ENCODE results near the gene ERMAP. TPM values are rescaled to one million over a fixed set of nuclear protein-coding genes. Genes with fewer than 3 reads are reported as not detected.

The ERMAP gene
- total and polyA plus RNA-seq, 2 of the 8 experiments (the other 6 are each of a cell fraction or from before 2014, with no cell fraction given) = 2.5 to 3.9 TPM

- no peak overlapping the region for H2BK5ac ChIP-seq (ENCODE audit: low read depth, low read length)
- H3K4ac ChIP-seq (replicated peaks; ENCODE audit: insufficient read length, low read depth, low read length) = no peak overlapping the region
- no peak overlapping the region for H3K4me2 ChIP-seq (ENCODE audit: insufficient read depth in 1 of 2, low read depth in 2 of 2, low read length in 2 of 2)
- H3K9ac ChIP-seq (replicated peaks in 1 of 4; ENCODE audit: extremely low read depth in 1 of 4, low read depth in 3 of 4, low read length in 3 of 4) = no peak overlapping the region
- no peaks in the 10 kb centered on the region for H3K9me3 ChIP-seq (ENCODE audit: insufficient read depth in 2 of 2, low read depth in 1 of 2, low read length in 1 of 2)
- H2BK12ac ChIP-seq (ENCODE audit: low read depth, low read length) = no peak overlapping the region
- no peak overlapping the region for H2BK120ac ChIP-seq (replicated peaks; ENCODE audit: low read depth, low read length)
- POLR2A ChIA-PET (ENCODE audit: partially characterized antibody) = interaction anchor here (1.3 kb wide), 1 partner anchor 9 kb away, joined by 4 read pairs; no protein-coding TSS in a partner anchor
- H3K4me1 ChIP-seq (replicated peaks in 1 of 4; ENCODE audit: control insufficient read depth in 3 of 4, insufficient read depth in 4 of 4, low read length in 3 of 4) = no peaks in the 10 kb centered on the region
- no peak overlapping the region for H2AFZ ChIP-seq (ENCODE audit: low read length)
- no peak for DNase-seq (ENCODE audit: low read depth in 1 of 2, low spot score in 2 of 2)
- H3K27ac ChIP-seq (ENCODE audit: low read depth, low read length) = no peak overlapping the region
- no peaks in the 10 kb centered on the region for H3K79me1 ChIP-seq (ENCODE audit: low read depth, low read length)
- no peak for TF ChIP-seq RXRA (IDR thresholded peaks at IDR 0.05; ENCODE audit: insufficient read depth, low read depth, low read length)
- TF ChIP-seq NRF1 (IDR thresholded peaks at IDR 0.05; ENCODE audit: low read depth, low read length) = no peak
- TF ChIP-seq BCL11A (IDR thresholded peaks at IDR 0.05; ENCODE audit: low read depth in 2 of 2, low read length in 2 of 2) = no peak
- TF ChIP-seq SIRT6 (IDR thresholded peaks at IDR 0.05; ENCODE audit: low read length) = no peak
- TF ChIP-seq SRF (IDR thresholded peaks at IDR 0.05; ENCODE audit: low read depth, low read length) = no peak
- TF ChIP-seq SIN3A (conservative IDR thresholded peaks at IDR 0.05 in 1 of 2, IDR thresholded peaks at IDR 0.05 in 1 of 2; ENCODE audit: low read depth in 1 of 2, low read length in 2 of 2) = no peak
- TF ChIP-seq HDAC6 (IDR thresholded peaks at IDR 0.05; ENCODE audit: low read depth, low read length) = no peak
- no peak for TF ChIP-seq EZH2 (IDR thresholded peaks at IDR 0.05; ENCODE audit: low read depth, low read length, severe bottlenecking)
- H2BK20ac ChIP-seq (ENCODE audit: low read length) = no peak overlapping the region
- H3K14ac ChIP-seq (ENCODE audit: insufficient read length) = no peak overlapping the region
- peaks cover 5 to 29% (median 19%) of the 10 kb centered on the region in 4 experiments; a peak in 7 of 8 replicates for H3K36me3 ChIP-seq (ENCODE audit: control insufficient read depth in 2 of 4, insufficient read depth in 4 of 4, low read length in 3 of 4)
- WGBS, 2 experiments (ENCODE audit: extremely low coverage in 1 of 2, insufficient coverage in 1 of 2, insufficient read length in 1 of 2, insufficient replicate concordance in 2 of 2, low coverage in 1 of 2, low lambda C conversion rate in 2 of 2, missing lambda C conversion rate in 1 of 2) = 82% methylated on average over 5 of the region's 5 CpGs; no CpG with 5 or more reads in 1 of the 2 experiments
- H2AK5ac ChIP-seq (ENCODE audit: low read depth, low read length) = no peak overlapping the region
- H4K5ac ChIP-seq (ENCODE audit: insufficient read length, low read depth, low read length) = no peak overlapping the region
- no peak overlapping the region for H4K8ac ChIP-seq (ENCODE audit: extremely low read depth, insufficient read depth, low read length)
- CTCF ChIA-PET (ENCODE audit: partially characterized antibody) = interaction anchor here (1.2 to 6.4 kb wide), 2 partner anchors 124 to 297 kb away, joined by 3 to 83 read pairs; no protein-coding TSS in a partner anchor
- no peaks in the 10 kb centered on the region for H3K79me2 ChIP-seq (ENCODE audit: control insufficient read depth in 1 of 2, insufficient read depth in 2 of 2, low read length in 2 of 2)
- no peak overlapping the region for H3K4me3 ChIP-seq (ENCODE audit: extremely low read depth in 1 of 4, insufficient read depth in 2 of 4, low read depth in 3 of 4, low read length in 4 of 4)
- H3K23ac ChIP-seq (ENCODE audit: insufficient read length) = no peak overlapping the region
- H3K27me3 ChIP-seq (replicated peaks in 1 of 4; ENCODE audit: control insufficient read depth in 3 of 4, extremely low read depth in 1 of 4, insufficient read depth in 3 of 4, low read length in 3 of 4) = no peaks in the 10 kb centered on the region
- no peaks in the 10 kb centered on the region for H3K23me2 ChIP-seq (ENCODE audit: low read depth, low read length)
- no peak overlapping the region for H3K56ac ChIP-seq (replicated peaks; ENCODE audit: insufficient read length, low read depth, low read length)
- H4K91ac ChIP-seq (replicated peaks; ENCODE audit: insufficient read length, low read length) = no peak overlapping the region
- no peaks in the 10 kb centered on the region for H4K20me1 ChIP-seq (replicated peaks in 1 of 2; ENCODE audit: control insufficient read depth in 1 of 2, insufficient read depth in 2 of 2, low read length in 2 of 2)
- H3K18ac ChIP-seq (ENCODE audit: extremely low read depth, low read length) = no peak overlapping the region
- FAIRE-seq = no peak
- no peak overlapping the region for H2BK15ac ChIP-seq (ENCODE audit: low read length)
Observed at GRCh38 chr1:42774928-42775526, 41.9 kb upstream of the ERMAP start.

Data from H1 (cell line).